Superior temporal gyrus (tissue), 1 donor: Measurements from ENCODE around the gene UPF3A.
"Not testable (repeated sequence)": the region's sequence is repeated elsewhere in the genome, so short reads cannot be mapped to it uniquely, and the experiment has no call there.

Source experiments
- DNase-seq: peaks from one replicate; pipeline ENCODE4 v3.0.0-alpha.2; 2016; ENCODE audit errors: extremely low spot score

UPF3A gene

GRCh38 chr13:114263578-114263977 lies 17.8 kb upstream of the UPF3A start:
- DNase-seq = no peak

GRCh38 chr13:114264313-114264712 lies 17.1 kb upstream of the UPF3A start:
- DNase-seq = not testable (repeated sequence)

- no peak for DNase-seq
Measured at GRCh38 chr13:114264886-114265611, 16.4 kb upstream of the UPF3A start.

- no peak for DNase-seq
Measured at GRCh38 chr13:114266241-114266640, 15.2 kb upstream of the UPF3A start.

GRCh38 chr13:114268344-114269280 lies 12.8 kb upstream of the UPF3A start:
- DNase-seq = no peak

- no peak for DNase-seq
Measured at GRCh38 chr13:114269281-114269770, 12.1 kb upstream of the UPF3A start.

GRCh38 chr13:114272977-114273376 lies 8.4 kb upstream of the UPF3A start:
- DNase-seq = no peak

GRCh38 chr13:114275304-114275703 lies 6.1 kb upstream of the UPF3A start:
- DNase-seq = no peak

- no peak for DNase-seq
Measured at GRCh38 chr13:114279146-114279545, 2.3 kb upstream of the UPF3A start.

GRCh38 chr13:114279758-114280355 lies 1.5 kb upstream of the UPF3A start:
- no peak for DNase-seq

GRCh38 chr13:114282041-114282670 lies 755 bp downstream of the UPF3A start:
- DNase-seq = peak; percentile 69

- no peak for DNase-seq
Measured at GRCh38 chr13:114283576-114283975, 2.2 kb downstream of the UPF3A start.

- no peak for DNase-seq
Measured at GRCh38 chr13:114284680-114285079, 3.3 kb downstream of the UPF3A start.

- DNase-seq = no peak
Measured at GRCh38 chr13:114285166-114285808, 3.9 kb downstream of the UPF3A start.

GRCh38 chr13:114286808-114287207 lies 5.4 kb downstream of the UPF3A start:
- DNase-seq = no peak

GRCh38 chr13:114288157-114288591 lies 6.8 kb downstream of the UPF3A start:
- no peak for DNase-seq

GRCh38 chr13:114296448-114296847 lies 15.0 kb downstream of the UPF3A start:
- DNase-seq = no peak

GRCh38 chr13:114296902-114297301 lies 15.5 kb downstream of the UPF3A start:
- DNase-seq = no peak

- DNase-seq = no peak
Measured at GRCh38 chr13:114298866-114299265, 17.5 kb downstream of the UPF3A start.

- DNase-seq = no peak
Measured at GRCh38 chr13:114299604-114300305, 18.4 kb downstream of the UPF3A start.
